ENCODE results near the gene FOXF2.
A peak's percentile ranks its signal among the peaks of the same experiment; 100 is the strongest.

FOXF2 gene

GRCh38 chr6:1415416-1416063 is 26.2 kb downstream of the FOXF2 start:
- DNase-seq (ENCODE audit: low read depth): no peak
- TF ChIP-seq CTCF (conservative IDR thresholded peaks at IDR 0.05; ENCODE audit: low read length): no peak
- no peak overlapping the region for H3K4me3 ChIP-seq (ENCODE audit: low read length)

- no peak for DNase-seq (ENCODE audit: low read depth)
- no peak for TF ChIP-seq CTCF (conservative IDR thresholded peaks at IDR 0.05; ENCODE audit: low read length)
- H3K4me3 ChIP-seq (ENCODE audit: low read length): no peak overlapping the region
Observed at GRCh38 chr6:1416191-1416760, 26.9 kb downstream of the FOXF2 start.

- no peak for TF ChIP-seq CTCF (conservative IDR thresholded peaks at IDR 0.05; ENCODE audit: low read length)
- H3K4me3 ChIP-seq (ENCODE audit: low read length): no peak overlapping the region
- no peak for DNase-seq (ENCODE audit: low read depth)
Observed at GRCh38 chr6:1416820-1417219, 27.4 kb downstream of the FOXF2 start.

GRCh38 chr6:1417718-1418117 is 28.3 kb downstream of the FOXF2 start:
- TF ChIP-seq CTCF (conservative IDR thresholded peaks at IDR 0.05; ENCODE audit: low read length): no peak
- H3K4me3 ChIP-seq (ENCODE audit: low read length): no peak overlapping the region

GRCh38 chr6:1418471-1419191 is 29.3 kb downstream of the FOXF2 start:
- DNase-seq (ENCODE audit: low read depth): peak; percentile 37
- no peak overlapping the region for H3K4me3 ChIP-seq (ENCODE audit: low read length)
- no peak for TF ChIP-seq CTCF (conservative IDR thresholded peaks at IDR 0.05; ENCODE audit: low read length)

More at GRCh38 chr6:1417718-1418117, 28.3 kb downstream of the FOXF2 start:
- DNase-seq (ENCODE audit: low read depth): no peak

GRCh38 chr6:1420382-1420781 is 31.0 kb downstream of the FOXF2 start:
- no peak for DNase-seq (ENCODE audit: low read depth)
- TF ChIP-seq CTCF (conservative IDR thresholded peaks at IDR 0.05; ENCODE audit: low read length): no peak

GRCh38 chr6:1422290-1422689 is 32.9 kb downstream of the FOXF2 start:
- TF ChIP-seq CTCF (conservative IDR thresholded peaks at IDR 0.05; ENCODE audit: low read length): no peak

More at GRCh38 chr6:1420382-1420781, 31.0 kb downstream of the FOXF2 start:
- no peak overlapping the region for H3K4me3 ChIP-seq (ENCODE audit: low read length)

More at GRCh38 chr6:1422290-1422689, 32.9 kb downstream of the FOXF2 start:
- no peak for DNase-seq (ENCODE audit: low read depth)
- H3K4me3 ChIP-seq (ENCODE audit: low read length): no peak overlapping the region
